T follicular helper cell (primary cell): ENCODE measurements around the gene PBOV1.
"Not testable (repeated sequence)": the region's sequence is repeated elsewhere in the genome, so short reads cannot be mapped to it uniquely, and the experiment has no call there.

Experiments used
- DNase-seq: peaks from one replicate; pipeline ENCODE4 v3.0.0-alpha.2; 2020; ENCODE audit warnings: low read depth

PBOV1 gene

GRCh38 chr6:138237463-138237862 lies 19.2 kb upstream of the PBOV1 start:
- DNase-seq: no peak

DNA sequence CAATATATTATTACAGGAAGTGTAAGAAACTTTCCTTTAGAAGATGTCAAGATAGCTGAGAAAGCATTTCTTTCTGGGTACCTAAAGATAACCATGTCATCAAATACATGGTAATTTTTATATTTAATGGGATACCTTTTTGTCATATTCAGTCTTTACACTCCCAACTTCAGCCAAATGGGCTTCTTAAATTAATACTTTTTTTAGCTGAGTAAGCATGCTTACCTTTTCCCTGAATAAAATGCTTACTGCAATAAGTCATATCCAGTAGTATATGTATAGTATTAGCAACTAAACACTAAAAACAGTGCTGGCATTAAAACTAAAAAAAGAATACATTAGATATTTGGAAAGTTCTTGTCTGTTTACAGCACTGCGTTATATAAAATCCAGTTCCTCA lies 17.4 kb upstream of the PBOV1 start:
- no peak for DNase-seq

GRCh38 chr6:138235205-138235604 lies 16.9 kb upstream of the PBOV1 start:
- no peak for DNase-seq

DNA sequence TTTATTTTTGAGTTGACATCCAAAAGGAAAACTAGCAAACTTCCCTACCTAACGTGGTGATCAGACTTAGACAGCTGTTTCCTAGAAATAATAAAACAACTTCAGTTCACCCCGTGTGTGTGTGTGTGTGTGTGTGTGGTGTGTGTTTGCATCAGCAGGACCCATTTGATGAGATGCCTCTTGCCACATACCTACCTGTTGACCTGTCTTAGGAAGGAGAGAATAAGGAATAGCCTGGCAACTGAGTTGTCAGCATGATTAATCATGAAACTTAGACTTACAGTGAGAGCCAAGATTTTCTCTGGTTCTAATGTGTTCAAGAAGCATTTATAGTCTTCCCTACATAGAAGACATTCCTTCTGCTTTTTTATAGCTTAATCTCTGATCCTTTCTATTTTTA lies 16.1 kb upstream of the PBOV1 start:
- no peak for DNase-seq

DNA sequence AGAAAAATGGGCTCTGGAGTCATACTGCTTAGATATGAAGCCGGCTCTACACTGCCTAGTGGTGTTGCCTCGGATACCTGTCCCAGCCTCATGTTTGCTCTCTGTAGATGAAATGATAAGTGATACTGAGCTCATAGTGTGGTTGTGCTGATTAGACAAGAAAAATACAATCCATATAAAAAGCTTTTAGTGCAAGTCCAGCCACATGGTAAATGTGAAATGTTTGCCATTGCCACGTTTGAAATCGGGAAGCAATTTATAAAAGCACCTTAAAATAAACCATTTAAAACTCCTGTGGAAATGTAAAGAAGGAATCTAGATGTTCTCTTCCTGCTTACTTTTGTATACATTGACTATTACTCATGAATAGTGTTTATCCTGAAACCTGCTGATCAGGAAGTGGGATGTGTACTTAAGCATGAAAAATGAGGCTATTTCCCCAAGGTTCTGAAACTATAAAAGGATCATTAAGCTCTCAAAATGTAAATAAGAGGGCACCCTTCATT lies 13.1 kb upstream of the PBOV1 start:
- no peak for DNase-seq

- no peak for DNase-seq
Measured at GRCh38 chr6:138230759-138231380, 12.6 kb upstream of the PBOV1 start.

DNA sequence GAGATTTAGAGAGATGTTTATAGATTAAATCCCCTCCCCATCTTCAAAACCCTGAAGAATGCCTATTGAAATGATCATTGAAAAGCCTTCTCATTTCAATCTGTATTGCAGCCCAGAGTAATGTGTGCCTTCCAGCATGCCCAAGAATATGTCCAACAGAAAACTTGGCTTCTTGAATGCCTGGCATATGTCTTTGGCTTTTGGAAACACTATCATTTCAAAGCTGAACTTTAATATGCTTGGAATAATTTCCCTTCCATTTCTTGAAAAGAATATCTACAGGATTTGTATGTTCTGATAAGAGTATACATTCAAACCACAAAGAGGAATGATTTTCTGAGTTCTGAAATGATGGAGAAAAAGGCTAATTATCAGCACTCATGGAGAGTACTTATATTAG lies 11.9 kb upstream of the PBOV1 start:
- no peak for DNase-seq

- no peak for DNase-seq
Measured at GRCh38 chr6:138229663-138230179, 11.4 kb upstream of the PBOV1 start.

- no peak for DNase-seq
Measured at GRCh38 chr6:138229072-138229471, 10.8 kb upstream of the PBOV1 start.

DNA sequence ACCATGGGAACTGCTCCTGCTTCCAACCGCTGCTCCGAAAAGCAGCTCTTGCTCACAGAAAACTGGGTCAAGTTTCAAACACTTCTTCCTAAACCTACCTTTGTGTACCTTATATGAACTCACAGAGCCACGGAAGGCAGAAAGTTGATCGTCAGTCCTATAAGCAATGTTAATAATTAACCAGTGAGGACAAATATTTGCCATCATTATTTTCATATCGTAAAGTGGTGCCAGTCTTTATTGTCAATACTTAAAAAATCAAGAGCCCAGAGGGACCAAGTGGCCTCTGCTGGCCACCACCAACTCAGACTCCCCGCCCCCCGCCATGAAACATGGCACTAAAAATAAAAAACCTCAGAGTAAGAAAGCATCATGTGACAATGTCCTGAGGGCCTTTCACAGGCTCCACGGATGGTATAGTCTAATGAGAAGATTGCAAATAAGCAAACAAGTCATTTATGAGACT lies 9.1 kb upstream of the PBOV1 start:
- no peak for DNase-seq

DNA sequence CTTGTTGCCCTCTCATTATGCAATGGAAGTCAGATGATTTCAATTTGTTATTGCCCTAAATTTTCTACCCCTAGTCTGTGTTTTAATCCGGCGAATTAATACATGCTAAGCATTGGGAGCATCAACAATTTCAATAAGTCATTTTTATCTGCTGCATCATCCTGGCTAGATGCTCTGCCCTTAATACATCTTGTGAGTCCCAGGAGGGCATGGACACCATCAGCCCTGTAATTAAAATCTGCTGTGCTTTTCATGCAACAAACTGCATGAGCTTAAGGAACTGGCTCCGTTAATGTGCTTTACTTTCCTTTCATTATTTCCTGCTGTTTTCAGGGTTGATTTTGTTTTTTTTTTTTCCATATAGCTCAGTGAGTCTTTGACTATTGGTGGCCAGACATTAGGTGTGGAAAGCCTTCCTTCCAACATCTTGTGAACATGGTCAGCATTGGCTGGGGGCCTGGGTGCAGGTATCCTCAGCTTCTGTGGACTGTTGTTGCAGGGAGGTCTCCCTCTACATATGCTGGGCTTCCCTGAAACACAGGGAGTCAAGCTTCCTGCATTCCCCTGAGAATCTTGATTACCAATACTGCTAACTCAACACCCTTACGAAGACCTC lies 8.5 kb upstream of the PBOV1 start:
- DNase-seq: no peak

DNA sequence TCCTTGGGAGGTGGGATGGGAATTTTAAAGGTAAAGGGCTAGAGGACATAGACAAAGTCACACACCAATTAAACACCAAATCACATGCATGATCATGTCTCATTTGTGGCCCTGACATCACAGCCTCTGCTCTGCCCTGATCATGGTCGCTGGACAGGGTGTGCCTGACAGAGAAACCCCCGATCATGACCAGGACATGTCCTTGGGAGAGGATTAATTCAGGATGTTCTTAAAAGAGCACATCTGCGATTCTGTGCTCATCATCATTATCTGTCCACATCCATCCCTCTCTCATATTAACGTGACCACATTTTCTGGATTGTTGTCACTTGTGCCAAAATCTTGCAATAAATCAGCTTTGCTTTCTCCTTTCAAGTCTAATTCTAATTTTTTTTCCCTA lies 7.7 kb upstream of the PBOV1 start:
- DNase-seq: no peak

- DNase-seq: no peak
Measured at GRCh38 chr6:138222901-138223546, 4.7 kb upstream of the PBOV1 start.

- no peak for DNase-seq
Measured at GRCh38 chr6:138219901-138220300, 1.6 kb upstream of the PBOV1 start.

- DNase-seq: no peak
Measured at GRCh38 chr6:138219398-138219797, 1.1 kb upstream of the PBOV1 start.

DNA sequence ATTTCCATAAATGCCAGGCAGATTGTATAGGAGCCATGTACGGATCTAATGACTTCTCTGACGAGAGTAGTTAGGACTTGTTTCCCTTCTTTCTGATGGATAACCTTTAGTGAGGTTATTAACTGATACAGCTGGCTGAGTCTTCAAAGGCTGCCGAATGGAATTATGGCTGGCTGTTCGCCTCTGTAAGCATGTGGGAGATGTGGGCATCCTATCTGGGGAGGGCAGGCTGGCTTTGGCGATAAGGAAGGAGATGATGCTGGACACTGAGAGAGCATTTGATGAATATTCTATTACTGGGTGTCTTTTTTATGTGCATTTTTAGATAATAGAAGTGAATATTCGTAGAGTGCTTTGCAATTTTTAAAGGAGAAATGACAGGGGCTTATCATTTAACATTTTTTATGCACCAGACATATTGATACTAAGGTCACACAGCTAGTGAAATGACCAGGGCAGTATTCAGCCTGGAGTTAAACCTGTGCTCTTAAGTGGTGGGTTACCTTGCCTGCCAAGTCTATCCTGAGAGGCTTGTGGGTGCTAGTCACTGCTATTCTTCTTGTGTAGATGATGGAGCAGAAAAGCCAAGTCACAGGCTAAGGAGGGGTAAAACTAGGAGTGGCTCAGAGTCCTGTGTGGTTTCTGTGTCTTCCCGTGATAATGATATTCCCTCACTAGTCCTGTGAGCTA lies 3.1 kb downstream of the PBOV1 start:
- no peak for DNase-seq

DNA sequence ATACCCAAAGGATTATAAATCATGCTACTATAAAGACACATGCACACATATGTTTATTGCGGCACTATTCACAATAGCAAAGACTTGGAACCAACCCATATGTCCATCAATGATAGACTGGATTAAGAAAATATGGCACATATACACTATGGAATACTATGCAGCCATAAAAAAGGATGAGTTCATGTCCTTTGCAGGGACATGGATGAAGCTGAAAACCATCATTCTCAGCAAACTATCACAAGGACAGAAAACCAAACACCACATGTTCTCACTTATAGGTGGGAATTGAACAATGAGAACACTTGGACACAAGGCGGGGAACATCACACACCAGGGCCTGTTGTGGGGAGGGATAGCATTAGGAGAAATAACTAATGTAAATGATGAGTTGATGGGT lies 5.8 kb downstream of the PBOV1 start:
- not testable (repeated sequence) for DNase-seq

GRCh38 chr6:138211601-138212000 lies 6.7 kb downstream of the PBOV1 start:
- no peak for DNase-seq

DNA sequence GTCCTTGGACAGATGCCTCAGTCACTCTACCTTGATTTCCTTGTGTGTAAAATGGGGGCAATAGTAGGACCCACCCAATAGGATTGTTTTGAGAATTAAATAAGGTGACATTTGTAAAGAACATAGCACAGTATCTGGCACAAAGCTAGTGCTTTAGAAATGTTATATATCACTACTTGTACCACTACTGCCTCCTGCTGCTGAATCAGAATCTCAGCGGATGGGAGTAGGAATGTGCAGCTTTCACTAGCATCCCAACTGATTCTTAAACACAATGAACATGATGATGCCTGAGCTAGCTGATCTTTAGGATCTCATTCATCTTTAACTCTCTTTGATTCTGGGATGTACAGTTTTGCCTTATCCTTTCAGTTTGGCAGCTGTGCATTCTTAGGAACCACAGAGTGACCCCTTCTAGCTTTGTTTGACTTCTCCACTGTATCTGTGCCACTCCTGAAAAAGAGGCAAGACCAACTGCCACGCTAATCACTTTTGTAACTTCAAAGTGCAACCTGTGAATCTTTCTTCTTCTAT lies 7.2 kb downstream of the PBOV1 start:
- DNase-seq: no peak

- no peak for DNase-seq
Measured at GRCh38 chr6:138206862-138207261, 11.4 kb downstream of the PBOV1 start.

- no peak for DNase-seq
Measured at GRCh38 chr6:138205437-138206094, 12.7 kb downstream of the PBOV1 start.
